Measurements from ENCODE around the gene POFUT1. TPM values are rescaled to one million over a fixed set of nuclear protein-coding genes. Genes with fewer than 3 reads are reported as not detected.

The POFUT1 gene
- polyA plus RNA-seq, 2 donors: 5.2 to 7.8 TPM

GRCh38 chr20:32231245-32231644 is 23.6 kb downstream of the POFUT1 start:
- Histone ChIP-seq H3K27ac (ENCODE audit: low read depth in 2 of 2, low read length in 1 of 2) (no peak overlapping the region), H3K36me3 (ENCODE audit: control insufficient read depth in 2 of 2, insufficient read depth in 2 of 2, low read length in 1 of 2) (peaks cover 13 to 29% of the 10 kb centered on the region in 2 donors), H3K9me3 (ENCODE audit: control insufficient read depth in 2 of 2, insufficient read depth in 1 of 2, low read depth in 1 of 2, low read length in 1 of 2) (no peaks in the 10 kb centered on the region), H3K27me3 (ENCODE audit: control insufficient read depth in 1 of 2, insufficient read depth in 2 of 2, low read length in 2 of 2) (no peaks in the 10 kb centered on the region), H3K4me3 (ENCODE audit: low read depth in 1 of 2, low read length in 2 of 2) (no peak overlapping the region), H3K4me1 (ENCODE audit: control insufficient read depth in 2 of 2, insufficient read depth in 2 of 2, low read length in 1 of 2) (peaks cover 0 to 6% of the 10 kb centered on the region in 2 donors)
- 94 to 96% methylated on average over 4 of the region's 4 CpGs for WGBS, 2 donors

GRCh38 chr20:32231847-32232246 is 24.2 kb downstream of the POFUT1 start:
- Histone ChIP-seq H3K27ac (ENCODE audit: low read depth in 2 of 2, low read length in 1 of 2) (no peak overlapping the region), H3K9me3 (ENCODE audit: control insufficient read depth in 2 of 2, insufficient read depth in 1 of 2, low read depth in 1 of 2, low read length in 1 of 2) (no peaks in the 10 kb centered on the region), H3K4me3 (ENCODE audit: low read depth in 1 of 2, low read length in 2 of 2) (no peak overlapping the region), H3K27me3 (ENCODE audit: control insufficient read depth in 1 of 2, insufficient read depth in 2 of 2, low read length in 2 of 2) (no peaks in the 10 kb centered on the region), H3K36me3 (ENCODE audit: control insufficient read depth in 2 of 2, insufficient read depth in 2 of 2, low read length in 1 of 2) (peaks cover 13 to 29% of the 10 kb centered on the region in 2 donors), H3K4me1 (ENCODE audit: control insufficient read depth in 2 of 2, insufficient read depth in 2 of 2, low read length in 1 of 2) (peaks cover 0 to 6% of the 10 kb centered on the region in 2 donors)
- 67 to 72% methylated on average over 4 of the region's 4 CpGs for WGBS, 2 donors

GRCh38 chr20:32232326-32232886 is 24.7 kb downstream of the POFUT1 start:
- no peak overlapping the region for H3K27ac ChIP-seq (ENCODE audit: low read depth in 2 of 2, low read length in 1 of 2)
- peaks cover 13 to 29% of the 10 kb centered on the region in 2 donors for H3K36me3 ChIP-seq (ENCODE audit: control insufficient read depth in 2 of 2, insufficient read depth in 2 of 2, low read length in 1 of 2)

GRCh38 chr20:32233286-32233685 is 25.6 kb downstream of the POFUT1 start:
- H3K27ac ChIP-seq (ENCODE audit: low read depth in 2 of 2, low read length in 1 of 2): no peak overlapping the region
- peaks cover 8 to 28% of the 10 kb centered on the region in 2 donors for H3K36me3 ChIP-seq (ENCODE audit: control insufficient read depth in 2 of 2, insufficient read depth in 2 of 2, low read length in 1 of 2)

More at GRCh38 chr20:32232326-32232886, 24.7 kb downstream of the POFUT1 start:
- Histone ChIP-seq H3K4me3 (ENCODE audit: low read depth in 1 of 2, low read length in 2 of 2) (no peak overlapping the region), H3K4me1 (ENCODE audit: control insufficient read depth in 2 of 2, insufficient read depth in 2 of 2, low read length in 1 of 2) (peaks cover 0 to 6% of the 10 kb centered on the region in 2 donors), H3K9me3 (ENCODE audit: control insufficient read depth in 2 of 2, insufficient read depth in 1 of 2, low read depth in 1 of 2, low read length in 1 of 2) (no peaks in the 10 kb centered on the region), H3K27me3 (ENCODE audit: control insufficient read depth in 1 of 2, insufficient read depth in 2 of 2, low read length in 2 of 2) (no peaks in the 10 kb centered on the region)

GRCh38 chr20:32234135-32234808 is 26.6 kb downstream of the POFUT1 start:
- no peaks in the 10 kb centered on the region for H3K9me3 ChIP-seq (ENCODE audit: control insufficient read depth in 2 of 2, insufficient read depth in 1 of 2, low read depth in 1 of 2, low read length in 1 of 2)
- H3K4me3 ChIP-seq (ENCODE audit: low read depth in 1 of 2, low read length in 2 of 2): no peak overlapping the region
- H3K36me3 ChIP-seq (ENCODE audit: control insufficient read depth in 2 of 2, insufficient read depth in 2 of 2, low read length in 1 of 2): peaks cover 7 to 24% of the 10 kb centered on the region in 2 donors
- 90 to 96% methylated on average over 13 of the region's 13 CpGs for WGBS, 2 donors
- no peak overlapping the region for H3K27ac ChIP-seq (ENCODE audit: low read depth in 2 of 2, low read length in 1 of 2)
- H3K4me1 ChIP-seq (ENCODE audit: control insufficient read depth in 2 of 2, insufficient read depth in 2 of 2, low read length in 1 of 2): peaks cover 0 to 6% of the 10 kb centered on the region in 2 donors
- H3K27me3 ChIP-seq (ENCODE audit: control insufficient read depth in 1 of 2, insufficient read depth in 2 of 2, low read length in 2 of 2): no peaks in the 10 kb centered on the region

More at GRCh38 chr20:32233286-32233685, 25.6 kb downstream of the POFUT1 start:
- no peak overlapping the region for H3K4me3 ChIP-seq (ENCODE audit: low read depth in 1 of 2, low read length in 2 of 2)
- no peaks in the 10 kb centered on the region for H3K9me3 ChIP-seq (ENCODE audit: control insufficient read depth in 2 of 2, insufficient read depth in 1 of 2, low read depth in 1 of 2, low read length in 1 of 2)
- no peaks in the 10 kb centered on the region for H3K27me3 ChIP-seq (ENCODE audit: control insufficient read depth in 1 of 2, insufficient read depth in 2 of 2, low read length in 2 of 2)
- WGBS, 2 donors: 85 to 97% methylated on average over 9 of the region's 9 CpGs
- peaks cover 0 to 6% of the 10 kb centered on the region in 2 donors for H3K4me1 ChIP-seq (ENCODE audit: control insufficient read depth in 2 of 2, insufficient read depth in 2 of 2, low read length in 1 of 2)

GRCh38 chr20:32235331-32236047 is 27.8 kb downstream of the POFUT1 start:
- peak overlapping the region in 1 of 2 donors; percentile 72 for H3K27ac ChIP-seq (ENCODE audit: low read depth in 2 of 2, low read length in 1 of 2)
- 58 to 60% methylated on average over 6 of the region's 6 CpGs for WGBS, 2 donors
- H3K4me3 ChIP-seq (ENCODE audit: low read depth in 1 of 2, low read length in 2 of 2): no peak overlapping the region
- no peaks in the 10 kb centered on the region for H3K9me3 ChIP-seq (ENCODE audit: control insufficient read depth in 2 of 2, insufficient read depth in 1 of 2, low read depth in 1 of 2, low read length in 1 of 2)
- H3K36me3 ChIP-seq (ENCODE audit: control insufficient read depth in 2 of 2, insufficient read depth in 2 of 2, low read length in 1 of 2): peaks cover 7 to 24% of the 10 kb centered on the region in 2 donors
- no peaks in the 10 kb centered on the region for H3K27me3 ChIP-seq (ENCODE audit: control insufficient read depth in 1 of 2, insufficient read depth in 2 of 2, low read length in 2 of 2)
- peaks cover 0 to 6% of the 10 kb centered on the region in 2 donors for H3K4me1 ChIP-seq (ENCODE audit: control insufficient read depth in 2 of 2, insufficient read depth in 2 of 2, low read length in 1 of 2)

- H3K4me1 ChIP-seq (ENCODE audit: control insufficient read depth in 2 of 2, insufficient read depth in 2 of 2, low read length in 1 of 2): peaks cover 0 to 6% of the 10 kb centered on the region in 2 donors
- 73% methylated on average over 3 of the region's 3 CpGs for WGBS, 2 donors
- H3K27ac ChIP-seq (ENCODE audit: low read depth in 2 of 2, low read length in 1 of 2): peak overlapping the region in 1 of 2 donors; percentile 72
- H3K27me3 ChIP-seq (ENCODE audit: control insufficient read depth in 1 of 2, insufficient read depth in 2 of 2, low read length in 2 of 2): no peaks in the 10 kb centered on the region
- H3K4me3 ChIP-seq (ENCODE audit: low read depth in 1 of 2, low read length in 2 of 2): no peak overlapping the region
- H3K9me3 ChIP-seq (ENCODE audit: control insufficient read depth in 2 of 2, insufficient read depth in 1 of 2, low read depth in 1 of 2, low read length in 1 of 2): no peaks in the 10 kb centered on the region
- peaks cover 7 to 19% of the 10 kb centered on the region in 2 donors for H3K36me3 ChIP-seq (ENCODE audit: control insufficient read depth in 2 of 2, insufficient read depth in 2 of 2, low read length in 1 of 2)
These were observed 28.4 kb downstream of the POFUT1 start for GRCh38 chr20:32236048-32236533.

GRCh38 chr20:32236819-32237218 is 29.1 kb downstream of the POFUT1 start:
- WGBS, 2 donors: 97 to 98% methylated on average over 2 of the region's 2 CpGs
- Histone ChIP-seq H3K27ac (ENCODE audit: low read depth in 2 of 2, low read length in 1 of 2) (no peak overlapping the region), H3K4me3 (ENCODE audit: low read depth in 1 of 2, low read length in 2 of 2) (no peak overlapping the region), H3K27me3 (ENCODE audit: control insufficient read depth in 1 of 2, insufficient read depth in 2 of 2, low read length in 2 of 2) (no peaks in the 10 kb centered on the region), H3K9me3 (ENCODE audit: control insufficient read depth in 2 of 2, insufficient read depth in 1 of 2, low read depth in 1 of 2, low read length in 1 of 2) (no peaks in the 10 kb centered on the region), H3K36me3 (ENCODE audit: control insufficient read depth in 2 of 2, insufficient read depth in 2 of 2, low read length in 1 of 2) (peaks cover 7 to 18% of the 10 kb centered on the region in 2 donors), H3K4me1 (ENCODE audit: control insufficient read depth in 2 of 2, insufficient read depth in 2 of 2, low read length in 1 of 2) (peaks cover 0 to 6% of the 10 kb centered on the region in 2 donors)

GRCh38 chr20:32237419-32237818 is 29.7 kb downstream of the POFUT1 start:
- 82 to 84% methylated on average over 6 of the region's 6 CpGs for WGBS, 2 donors
- H3K9me3 ChIP-seq (ENCODE audit: control insufficient read depth in 2 of 2, insufficient read depth in 1 of 2, low read depth in 1 of 2, low read length in 1 of 2): no peaks in the 10 kb centered on the region
- H3K4me3 ChIP-seq (ENCODE audit: low read depth in 1 of 2, low read length in 2 of 2): no peak overlapping the region
- H3K27ac ChIP-seq (ENCODE audit: low read depth in 2 of 2, low read length in 1 of 2): no peak overlapping the region
- peaks cover 0 to 6% of the 10 kb centered on the region in 2 donors for H3K4me1 ChIP-seq (ENCODE audit: control insufficient read depth in 2 of 2, insufficient read depth in 2 of 2, low read length in 1 of 2)
- peaks cover 7 to 18% of the 10 kb centered on the region in 2 donors for H3K36me3 ChIP-seq (ENCODE audit: control insufficient read depth in 2 of 2, insufficient read depth in 2 of 2, low read length in 1 of 2)
- no peaks in the 10 kb centered on the region for H3K27me3 ChIP-seq (ENCODE audit: control insufficient read depth in 1 of 2, insufficient read depth in 2 of 2, low read length in 2 of 2)

Data from esophagus (tissue), 2 donors.